ENCODE measurements around the gene BUB1.

Gene BUB1

DNA sequence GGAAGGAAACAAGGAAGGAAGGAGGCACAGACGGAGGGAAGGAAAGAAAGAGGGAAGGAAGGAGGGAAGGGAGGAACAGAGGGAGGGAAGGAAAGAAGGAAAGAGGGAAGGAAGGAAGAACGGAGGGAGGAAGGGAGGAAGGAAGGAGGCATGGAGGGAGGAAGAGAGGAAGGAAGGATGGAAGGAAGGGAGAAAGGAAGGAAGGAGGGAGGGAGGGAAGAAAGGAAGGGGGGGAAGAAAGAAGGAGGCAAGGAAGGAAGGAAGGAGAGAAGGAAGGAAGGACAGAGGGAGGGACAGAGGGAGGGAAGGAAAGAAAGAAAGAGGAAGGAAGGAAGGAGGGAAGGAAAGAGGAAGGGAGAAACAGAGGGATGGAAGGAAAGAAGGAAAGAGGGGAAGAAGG, 47.0 kb upstream of the BUB1 start:
- H3F3A ChIP-seq (ENCODE audit: insufficient read depth, low read length): no peaks in the 10 kb centered on the region; the same call in none of the 2 replicates
- H3K27ac ChIP-seq (ENCODE audit: low read length): no peak overlapping the region
- H2AFZ ChIP-seq (ENCODE audit: low read length): no peak overlapping the region
- no peaks in the 10 kb centered on the region for H3K9me2 ChIP-seq (replicated peaks; ENCODE audit: insufficient read depth, low read length)
- H3K9ac ChIP-seq (ENCODE audit: low read length): no peak overlapping the region
- H3K4me2 ChIP-seq (ENCODE audit: low read depth, low read length): no peak overlapping the region
- H4K20me1 ChIP-seq (ENCODE audit: insufficient read depth, low read length): no peaks in the 10 kb centered on the region
- no peaks in the 10 kb centered on the region for H3K27me3 ChIP-seq (replicated peaks; ENCODE audit: insufficient read depth, low read length)
- no peaks in the 10 kb centered on the region for H3K9me3 ChIP-seq (replicated peaks; ENCODE audit: insufficient read depth, low read length)
- no peak overlapping the region for H3K4me3 ChIP-seq (ENCODE audit: low read length)
- TF ChIP-seq EZH2phosphoT487 (IDR thresholded peaks at IDR 0.05; ENCODE audit: low read length) (no peak), EZH2 (optimal IDR thresholded peaks at IDR 0.05; ENCODE audit: low read depth, low read length) (no peak)
- TF ChIP-seq, protein P1, sequence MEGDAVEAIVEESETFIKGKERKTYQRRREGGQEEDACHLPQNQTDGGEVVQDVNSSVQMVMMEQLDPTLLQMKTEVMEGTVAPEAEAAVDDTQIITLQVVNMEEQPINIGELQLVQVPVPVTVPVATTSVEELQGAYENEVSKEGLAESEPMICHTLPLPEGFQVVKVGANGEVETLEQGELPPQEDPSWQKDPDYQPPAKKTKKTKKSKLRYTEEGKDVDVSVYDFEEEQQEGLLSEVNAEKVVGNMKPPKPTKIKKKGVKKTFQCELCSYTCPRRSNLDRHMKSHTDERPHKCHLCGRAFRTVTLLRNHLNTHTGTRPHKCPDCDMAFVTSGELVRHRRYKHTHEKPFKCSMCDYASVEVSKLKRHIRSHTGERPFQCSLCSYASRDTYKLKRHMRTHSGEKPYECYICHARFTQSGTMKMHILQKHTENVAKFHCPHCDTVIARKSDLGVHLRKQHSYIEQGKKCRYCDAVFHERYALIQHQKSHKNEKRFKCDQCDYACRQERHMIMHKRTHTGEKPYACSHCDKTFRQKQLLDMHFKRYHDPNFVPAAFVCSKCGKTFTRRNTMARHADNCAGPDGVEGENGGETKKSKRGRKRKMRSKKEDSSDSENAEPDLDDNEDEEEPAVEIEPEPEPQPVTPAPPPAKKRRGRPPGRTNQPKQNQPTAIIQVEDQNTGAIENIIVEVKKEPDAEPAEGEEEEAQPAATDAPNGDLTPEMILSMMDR (IDR thresholded peaks at IDR 0.05; ENCODE audit: low read length): no peak
- H3K79me2 ChIP-seq (ENCODE audit: low read length): no peaks in the 10 kb centered on the region
- H3K4me1 ChIP-seq (ENCODE audit: low read length): peaks cover 13% of the 10 kb centered on the region
- no peaks in the 10 kb centered on the region for H3K36me3 ChIP-seq (replicated peaks; ENCODE audit: insufficient read depth, low read length)
- DNase-seq: no peak

DNA sequence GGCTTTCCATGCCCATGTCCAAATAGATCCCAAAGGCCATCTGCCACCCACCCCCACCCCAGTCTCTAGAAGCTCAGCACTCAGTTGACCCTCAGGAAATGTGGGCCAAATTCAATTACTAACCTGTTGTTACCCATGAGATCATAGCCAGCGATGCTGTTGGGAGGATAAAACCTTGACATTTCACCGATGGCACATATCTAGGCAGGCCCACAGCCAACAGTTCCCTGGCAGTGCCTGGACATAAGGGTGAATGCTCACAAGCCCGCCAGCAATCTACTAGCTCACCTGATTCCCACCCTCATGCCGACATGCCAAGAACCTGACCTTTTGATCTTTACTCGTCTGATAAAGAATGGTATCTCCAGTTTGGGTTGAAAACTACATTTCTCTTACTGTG, 42.7 kb upstream of the BUB1 start:
- no peaks in the 10 kb centered on the region for H3K9me2 ChIP-seq (replicated peaks; ENCODE audit: insufficient read depth, low read length)
- no peaks in the 10 kb centered on the region for H4K20me1 ChIP-seq (ENCODE audit: insufficient read depth, low read length)
- H3K9me3 ChIP-seq (replicated peaks; ENCODE audit: insufficient read depth, low read length): no peaks in the 10 kb centered on the region
- no peaks in the 10 kb centered on the region for H3K79me2 ChIP-seq (ENCODE audit: low read length)
- H3K4me3 ChIP-seq (ENCODE audit: low read length): no peak overlapping the region
- TF ChIP-seq, protein P1 (IDR thresholded peaks at IDR 0.05; ENCODE audit: low read length): no peak
- TF ChIP-seq EZH2 (optimal IDR thresholded peaks at IDR 0.05; ENCODE audit: low read depth, low read length) (no peak), EZH2phosphoT487 (IDR thresholded peaks at IDR 0.05; ENCODE audit: low read length) (no peak)
- no peaks in the 10 kb centered on the region; the same call in 1 of the 2 replicates for H3F3A ChIP-seq (ENCODE audit: insufficient read depth, low read length)
- peaks cover 13% of the 10 kb centered on the region for H3K4me1 ChIP-seq (ENCODE audit: low read length)
- DNase-seq: no peak
- H3K27ac ChIP-seq (ENCODE audit: low read length): no peak overlapping the region
- no peaks in the 10 kb centered on the region for H3K36me3 ChIP-seq (replicated peaks; ENCODE audit: insufficient read depth, low read length)
- H3K4me2 ChIP-seq (ENCODE audit: low read depth, low read length): no peak overlapping the region
- H3K9ac ChIP-seq (ENCODE audit: low read length): no peak overlapping the region
- H3K27me3 ChIP-seq (replicated peaks; ENCODE audit: insufficient read depth, low read length): no peaks in the 10 kb centered on the region
- H2AFZ ChIP-seq (ENCODE audit: low read length): no peak overlapping the region

DNA sequence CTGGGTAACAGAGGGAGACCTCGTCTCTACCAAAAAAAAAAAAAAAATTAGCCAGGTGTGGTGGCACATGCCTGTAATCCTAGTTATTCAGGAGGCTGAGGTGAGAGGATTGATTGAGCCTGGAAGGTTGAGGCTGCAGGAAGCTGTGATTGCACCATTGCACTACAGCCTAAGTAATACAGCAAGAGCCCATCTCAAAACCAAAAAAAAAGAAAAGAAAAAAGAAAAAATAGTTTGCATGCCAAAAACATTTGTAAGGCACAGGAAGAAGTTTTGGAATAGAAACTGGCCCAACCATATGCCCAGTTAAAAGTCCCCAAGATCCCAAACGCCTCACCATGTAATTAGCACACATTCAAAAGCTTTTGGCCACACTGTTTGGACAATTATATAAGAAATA, 41.1 kb upstream of the BUB1 start:
- Histone ChIP-seq H3K9me2 (replicated peaks; ENCODE audit: insufficient read depth, low read length) (no peaks in the 10 kb centered on the region), H3K9me3 (replicated peaks; ENCODE audit: insufficient read depth, low read length) (no peaks in the 10 kb centered on the region), H3F3A (ENCODE audit: insufficient read depth, low read length) (peaks cover under 1% of the 10 kb centered on the region; the same call in 1 of the 2 replicates), H3K79me2 (ENCODE audit: low read length) (no peaks in the 10 kb centered on the region), H3K27ac (ENCODE audit: low read length) (no peak overlapping the region), H3K4me3 (ENCODE audit: low read length) (no peak overlapping the region), H3K4me2 (ENCODE audit: low read depth, low read length) (no peak overlapping the region), H3K27me3 (replicated peaks; ENCODE audit: insufficient read depth, low read length) (no peaks in the 10 kb centered on the region), H3K36me3 (replicated peaks; ENCODE audit: insufficient read depth, low read length) (no peaks in the 10 kb centered on the region), H2AFZ (ENCODE audit: low read length) (no peak overlapping the region), H4K20me1 (ENCODE audit: insufficient read depth, low read length) (no peaks in the 10 kb centered on the region), H3K4me1 (ENCODE audit: low read length) (peaks cover 20% of the 10 kb centered on the region), H3K9ac (ENCODE audit: low read length) (no peak overlapping the region)
- DNase-seq: no peak
- TF ChIP-seq, protein P1 (IDR thresholded peaks at IDR 0.05; ENCODE audit: low read length): no peak
- no peak for TF ChIP-seq EZH2phosphoT487 (IDR thresholded peaks at IDR 0.05; ENCODE audit: low read length)
- TF ChIP-seq EZH2 (optimal IDR thresholded peaks at IDR 0.05; ENCODE audit: low read depth, low read length): no peak
